Endothelial cell of umbilical vein (primary cell): Measurements from ENCODE around the gene NELFA. TPM values are rescaled to one million over a fixed set of nuclear protein-coding genes. Genes with fewer than 3 reads are reported as not detected.

Experiments used
- Bru-seq: library from RNA; stranded (reverse); fragments of 400-500 nt; gene quantifications from one replicate; lab custom pipeline; 2021; lab: Mats Ljungman, UMichigan
- BruChase-seq, 2 experiments: library from RNA; stranded (reverse); fragments of 400-500 nt; gene quantifications; one replicate each; lab custom pipeline; 2021; lab: Mats Ljungman, UMichigan
- BruUV-seq: library from RNA; stranded (reverse); fragments of 400-500 nt; replicated peaks from 2 replicates; lab custom pipeline; 2021; lab: Mats Ljungman, UMichigan
- CTCF ChIA-PET: fragments of 300-600, 350-600 bp; sonication (Branson Sonifier 250); formaldehyde crosslinking; loops from one replicate; lab custom pipeline; 2021; ENCODE audit warnings: antibody characterized with exemption, inconsistent platforms; lab: Charles Lee
- POLR2A ChIA-PET: fragments of 300-600, 350-600 bp; sonication (Branson Sonifier 250); formaldehyde crosslinking; loops from one replicate; lab custom pipeline; 2021; ENCODE audit warnings: antibody characterized with exemption, inconsistent platforms; lab: Charles Lee
- DNase-seq: peaks from one replicate; pipeline ENCODE4 v3.0.0-alpha.2; 2011; ENCODE audit warnings: low read depth, low spot score
- FAIRE-seq: peaks from 2 replicates; lab custom pipeline; 2011; peaks lifted over from hg19 to GRCh38; lab: Jason Lieb, UNC
- H2AFZ ChIP-seq: 2 replicates; pipeline ENCODE4 v1.6.0; 2012; ENCODE audit warnings: low read depth, low read length, control low read depth, inconsistent platforms
- H3K27ac ChIP-seq: 2 replicates; pipeline ENCODE4 v1.5.1; 2011; ENCODE audit warnings: low read depth, mild to moderate bottlenecking, control low read depth, low read length, moderate library complexity; ENCODE audit not compliant: insufficient read depth
- H3K27me3 ChIP-seq, 2 experiments: 2 replicates each; pipeline versions ENCODE4 v1.6.0 to v1.6.1; 2011; ENCODE audit warnings: low read length in 2 of 2, mixed read lengths in 1 of 2; ENCODE audit not compliant: control insufficient read depth in 2 of 2, insufficient read depth in 2 of 2
- H3K36me3 ChIP-seq, 2 experiments: 2 replicates in 1 of 2; 3 replicates in 1 of 2; pipeline ENCODE4 v1.5.1; 2011; ENCODE audit warnings: low read length in 2 of 2, mild to moderate bottlenecking in 1 of 2, moderate library complexity in 1 of 2; ENCODE audit not compliant: control insufficient read depth in 2 of 2, insufficient read depth in 2 of 2; ENCODE audit errors: extremely low read depth in 1 of 2
- H3K4me1 ChIP-seq: 3 replicates; pipeline ENCODE4 v1.5.1; 2011; ENCODE audit warnings: mild to moderate bottlenecking, low read length; ENCODE audit not compliant: control insufficient read depth, insufficient read depth; ENCODE audit errors: extremely low read depth
- H3K4me2 ChIP-seq: 2 replicates; pipeline ENCODE4 v1.6.1; 2011; ENCODE audit warnings: low read length, control low read depth, mixed read lengths; ENCODE audit not compliant: insufficient read depth
- H3K4me3 ChIP-seq, 3 experiments: fragments of 200-600 bp in 1 of 3; sonication (generic), shearing (Covaris generic) in 1 of 3; replicated peaks in 1 of 3; 2 replicates each; pipeline ENCODE4 v1.5.1; 2011 to 2016; ENCODE audit warnings: control low read depth in 3 of 3, low read length in 3 of 3, mild to moderate bottlenecking in 2 of 3, inconsistent platforms in 1 of 3, low read depth in 1 of 3, moderate library complexity in 1 of 3; ENCODE audit not compliant: insufficient read depth in 1 of 3
- H3K79me2 ChIP-seq: 2 replicates; pipeline ENCODE4 v1.6.0; 2012; ENCODE audit warnings: low read length, inconsistent platforms; ENCODE audit not compliant: control insufficient read depth, insufficient read depth
- H3K9ac ChIP-seq: replicated peaks from 2 replicates; pipeline ENCODE3; 2011; ENCODE audit warnings: low read length, control low read depth; ENCODE audit not compliant: insufficient read depth; ENCODE audit errors: extremely low read depth
- H3K9me1 ChIP-seq: replicated peaks from 3 replicates; pipeline ENCODE4 v1.6.0; 2011; ENCODE audit warnings: mild to moderate bottlenecking, low read length; ENCODE audit not compliant: control insufficient read depth, insufficient read depth; ENCODE audit errors: extremely low read depth
- H3K9me3 ChIP-seq: replicated peaks from 2 replicates; pipeline ENCODE4 v1.5.1; 2012; ENCODE audit warnings: low read length, inconsistent platforms; ENCODE audit not compliant: control insufficient read depth, insufficient read depth
- H4K20me1 ChIP-seq: replicated peaks from 2 replicates; pipeline ENCODE3; 2011; ENCODE audit warnings: mild to moderate bottlenecking, low read length; ENCODE audit not compliant: control insufficient read depth, insufficient read depth; ENCODE audit errors: extremely low read depth
- EZH2 ChIP-seq: IDR thresholded peaks from 2 replicates; pipeline ENCODE4 v1.6.1; 2012; ENCODE audit warnings: borderline replicate concordance, low read depth, mild to moderate bottlenecking, moderate library complexity, low read length, inconsistent platforms; ENCODE audit not compliant: severe bottlenecking
- FOS ChIP-seq: IDR thresholded peaks from 2 replicates; pipeline ENCODE4 v1.6.1; 2011; ENCODE audit warnings: mild to moderate bottlenecking, low read length, moderate library complexity, borderline replicate concordance; ENCODE audit not compliant: insufficient read depth
- GATA2 ChIP-seq: IDR thresholded peaks from 2 replicates; pipeline ENCODE4 v1.7.0; 2011; ENCODE audit warnings: low read depth, mild to moderate bottlenecking, moderate library complexity, mixed read lengths, low read length; ENCODE audit not compliant: insufficient read length, insufficient read depth
- JUN ChIP-seq: IDR thresholded peaks from 2 replicates; pipeline ENCODE4 v1.6.1; 2011; ENCODE audit warnings: borderline replicate concordance, low read depth; ENCODE audit not compliant: insufficient read length, insufficient read depth
- MYC ChIP-seq: IDR thresholded peaks from one replicate; pipeline ENCODE4 v1.6.1; 2011; ENCODE audit warnings: mild to moderate bottlenecking, low read depth, low read length
- POLR2A ChIP-seq: IDR thresholded peaks from 2 replicates; pipeline ENCODE4 v1.6.1; 2012; ENCODE audit warnings: low read depth, mild to moderate bottlenecking, control low read depth, low read length
- POLR2AphosphoS5 ChIP-seq: IDR thresholded peaks from 2 replicates; pipeline ENCODE4 v1.6.1; 2012; ENCODE audit warnings: low read depth, mild to moderate bottlenecking, control low read depth, low read length, moderate library complexity; ENCODE audit not compliant: insufficient read depth
- dilution Hi-C: fragments of 300-500 bp; cut with MboI; formaldehyde crosslinking; loops from one replicate; pipeline ENCODE4 v1.15.0; 2019; ENCODE audit warnings: low sequenced_read_pairs; ENCODE audit not compliant: extremely low pct_ligation_motif_present
- intact Hi-C: fragments of 100-400 bp; cut with micrococcal nuclease; formaldehyde crosslinking; loops from one replicate; pipeline ENCODE4 v1.10.0; 2022
- long read RNA-seq: library from polyadenylated mRNA; stranded (forward); transcript quantifications from one replicate; pipeline ENCODE4 v2.0.0, GENCODE V29; 2021
- polyA minus RNA-seq, 3 experiments: library from RNA; depleted of rRNA, polyadenylated mRNA; stranded (reverse); fragments of >200 nt; gene quantifications; 1 replicate in 1 of 3; 2 replicates in 2 of 3; pipeline ENCODE4 v1.2.3, GENCODE V29; 2011
- polyA plus RNA-seq, 4 experiments: library from polyadenylated mRNA; depleted of rRNA in 3 of 4; stranded (reverse) in 3 of 4; unstranded in 1 of 4; fragments of >200 nt; gene quantifications; 2 replicates each; pipeline versions ENCODE4 v1.2.1 to v1.2.3, GENCODE V29; 2011 to 2012; ENCODE audit warnings: missing spikeins in 1 of 4
- total RNA-seq: library from RNA; stranded (reverse); gene quantifications from 2 replicates; pipeline ENCODE4 v1.2.3, GENCODE V29; 2021
- TF ChIP-seq, protein P1 (sequence below): IDR thresholded peaks from 2 replicates; pipeline ENCODE4 v1.6.1; 2011; ENCODE audit not compliant: insufficient read depth, insufficient read length
- TF ChIP-seq, protein P2 (sequence below), 2 donors: IDR thresholded peaks; 1 replicate in 1 of 2; 2 replicates in 1 of 2; pipeline ENCODE4 v1.5.1; 2011; ENCODE audit warnings: low read length in 2 of 2, mild to moderate bottlenecking in 2 of 2, moderate library complexity in 2 of 2, control low read depth in 1 of 2, inconsistent platforms in 1 of 2, low read depth in 1 of 2; ENCODE audit not compliant: insufficient read depth in 1 of 2; ENCODE audit errors: extremely low read depth in 1 of 2

The NELFA gene
- total RNA-seq = 27.3 and 30.3 TPM in 2 replicates
- polyA plus RNA-seq = 22.8 and 23.5 TPM in 2 replicates
- 13.5 and 17.8 TPM in 2 replicates for polyA plus RNA-seq (2011; cell fraction: cytosol; rRNA removed)
- polyA plus RNA-seq (2011; cell fraction: nucleus; rRNA removed) = 27.8 and 28.5 TPM in 2 replicates
- 14.1 and 17.7 TPM in 2 replicates for polyA plus RNA-seq (2012)
- 9.7 and 11.4 TPM in 2 replicates for polyA minus RNA-seq
- 11.0 TPM for polyA minus RNA-seq (2011; cell fraction: cytosol; rRNA and poly(A)+ RNA removed)
- polyA minus RNA-seq (2011; cell fraction: nucleus; rRNA and poly(A)+ RNA removed) = 7.0 and 23.4 TPM in 2 replicates
- percentile 71 among the genes with signal in this experiment for Bru-seq, nascent RNA
- BruChase-seq, experiment 1, labeled RNA remaining after a 6-hour chase = percentile 76 among the genes with signal in this experiment
- percentile 80 among the genes with signal in this experiment for BruChase-seq, experiment 2, labeled RNA remaining after a 2-hour chase
- long read RNA-seq, transcript NELFA-202 (11 exons, 3,343 nt) = major isoform, 40 of 73 reads
- long read RNA-seq, partial matches to known transcripts = 30 of 73 reads
- long read RNA-seq, other reads (novel, unspliced or antisense) = 3 of 73 reads

DNA sequence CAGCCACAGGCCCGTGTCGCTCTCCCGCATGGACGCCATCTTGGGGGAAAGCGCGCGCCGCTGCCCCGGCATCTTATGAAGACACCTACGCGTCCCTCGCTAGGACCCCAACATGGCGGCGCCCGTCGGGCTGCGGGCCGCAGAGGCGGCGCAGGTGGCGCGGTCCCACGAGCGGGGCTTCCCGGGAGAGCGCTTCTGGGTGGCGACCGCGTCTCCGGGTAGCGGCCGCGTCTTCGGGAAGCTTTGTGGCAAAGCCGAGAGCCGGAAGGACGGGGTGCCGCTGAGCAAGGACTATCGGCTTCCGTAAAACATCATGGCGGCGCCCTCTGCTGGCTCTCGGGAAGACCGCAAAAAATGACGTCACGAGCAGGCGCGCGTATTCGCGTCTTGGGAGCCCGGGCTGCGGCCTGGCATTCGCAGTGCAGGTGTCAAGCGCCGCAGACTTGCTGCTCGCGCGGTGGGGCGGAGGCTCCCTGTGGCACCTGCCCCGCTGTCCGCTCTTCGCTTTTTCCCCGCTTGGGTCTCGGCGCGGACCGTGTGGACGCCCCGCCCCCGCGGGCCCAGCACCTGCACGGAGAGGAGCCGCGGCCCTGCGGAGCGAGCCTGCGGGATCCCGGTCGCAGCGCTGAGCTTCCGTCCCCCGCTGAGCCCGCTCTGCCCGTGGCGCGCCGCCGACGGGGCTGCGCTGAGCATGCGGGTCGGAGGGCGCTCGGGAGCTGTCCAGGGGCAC lies at the start of gene NELFA:
TSS of gene NELFA (minus strand) at position 54 of the 730 bp plus-strand sequence. CDS start at position 39, 15 bp downstream.
- Histone ChIP-seq H3K4me3 (peak within 1 kb of the TSS; percentile 69 to 96 (median 69)), H3K9me3 (no peaks in the 10 kb centered on the region), H3K9me1 (no peaks in the 10 kb centered on the region), H4K20me1 (peaks cover 2% of the 10 kb centered on the region), H3K4me2 (peak within 1 kb of the TSS; percentile 89), H3K27me3 (no peaks in the 10 kb centered on the region), H3K4me1 (peaks cover 16% of the 10 kb centered on the region), H3K79me2 (peaks cover 36% of the 10 kb centered on the region), H3K27ac (peak within 1 kb of the TSS; percentile 88), H3K9ac (peak within 1 kb of the TSS; percentile 89), H2AFZ (peak within 1 kb of the TSS; percentile 64), H3K36me3 (peaks cover 0 to 3% of the 10 kb centered on the region in 2 experiments)
- TF ChIP-seq EZH2 = no peak
- TF ChIP-seq MYC = no peak
- no peak for TF ChIP-seq FOS
- peak; percentile 82 for TF ChIP-seq POLR2A
- TF ChIP-seq POLR2AphosphoS5 = peak; percentile 40
- TF ChIP-seq GATA2 = no peak
- peak; percentile 37 for TF ChIP-seq JUN
- TF ChIP-seq, protein P1, sequence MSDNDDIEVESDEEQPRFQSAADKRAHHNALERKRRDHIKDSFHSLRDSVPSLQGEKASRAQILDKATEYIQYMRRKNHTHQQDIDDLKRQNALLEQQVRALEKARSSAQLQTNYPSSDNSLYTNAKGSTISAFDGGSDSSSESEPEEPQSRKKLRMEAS = peak; percentile 44
- TF ChIP-seq, protein P2, sequence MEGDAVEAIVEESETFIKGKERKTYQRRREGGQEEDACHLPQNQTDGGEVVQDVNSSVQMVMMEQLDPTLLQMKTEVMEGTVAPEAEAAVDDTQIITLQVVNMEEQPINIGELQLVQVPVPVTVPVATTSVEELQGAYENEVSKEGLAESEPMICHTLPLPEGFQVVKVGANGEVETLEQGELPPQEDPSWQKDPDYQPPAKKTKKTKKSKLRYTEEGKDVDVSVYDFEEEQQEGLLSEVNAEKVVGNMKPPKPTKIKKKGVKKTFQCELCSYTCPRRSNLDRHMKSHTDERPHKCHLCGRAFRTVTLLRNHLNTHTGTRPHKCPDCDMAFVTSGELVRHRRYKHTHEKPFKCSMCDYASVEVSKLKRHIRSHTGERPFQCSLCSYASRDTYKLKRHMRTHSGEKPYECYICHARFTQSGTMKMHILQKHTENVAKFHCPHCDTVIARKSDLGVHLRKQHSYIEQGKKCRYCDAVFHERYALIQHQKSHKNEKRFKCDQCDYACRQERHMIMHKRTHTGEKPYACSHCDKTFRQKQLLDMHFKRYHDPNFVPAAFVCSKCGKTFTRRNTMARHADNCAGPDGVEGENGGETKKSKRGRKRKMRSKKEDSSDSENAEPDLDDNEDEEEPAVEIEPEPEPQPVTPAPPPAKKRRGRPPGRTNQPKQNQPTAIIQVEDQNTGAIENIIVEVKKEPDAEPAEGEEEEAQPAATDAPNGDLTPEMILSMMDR (IDR thresholded peaks at IDR 0.05; ENCODE audit: extremely low read depth in 1 of 2, insufficient read depth in 1 of 2, low read depth in 1 of 2, low read length in 2 of 2) = peak; percentile 30 to 61
- dilution Hi-C loops = no loop called here
- DNase-seq = peak; percentile 92
- ChIA-PET POLR2A (no interaction called here), CTCF (interaction anchor here (1.0 to 1.8 kb wide), 4 partner anchors 9 to 211 kb away, joined by 3 to 7 read pairs (median 4); a partner anchor contains a TSS)
- peak; percentile 80 for FAIRE-seq
- intact Hi-C loops = loop anchor here (2.0 kb wide), 1 partner anchor 32 kb away; a partner anchor contains a TSS
- TSS peak; percentile 16 for BruUV-seq
